Right lobe of liver (tissue), 4 donors: ENCODE measurements around the gene EXOC8.

Source experiments
- CTCF ChIP-seq, 4 donors: fragments of 200-600 bp in 3 of 4; fragments of 450-650 bp in 1 of 4; IDR thresholded peaks; one replicate each; pipeline versions ENCODE4 v1.5.1 to v1.8.0; 2016 to 2022; ENCODE audit warnings: antibody characterized with exemption in 4 of 4, mild to moderate bottlenecking in 2 of 4
- POLR2A ChIP-seq: fragments of 450-650 bp; IDR thresholded peaks from one replicate; pipeline ENCODE4 v1.6.1; 2017; ENCODE audit warnings: antibody characterized with exemption, mild to moderate bottlenecking
- donor health status: DM: no; HTN: no; CAD: no.
- donor health status: DM: no; HTN: no; CAD: no.
- donor health status: DM: no; HTN: yes; CAD: no.

GRCh38 chr1:231284441-231284840 is 53.2 kb downstream of the EXOC8 start:
- TF ChIP-seq CTCF (IDR thresholded peaks at IDR 0.05) (no peak), POLR2A (no peak)
